HepG2 (cell line): ENCODE measurements around the gene UBE2Q2. TPM values are rescaled to one million over a fixed set of nuclear protein-coding genes. Genes with fewer than 3 reads are reported as not detected.
A peak's percentile ranks its signal among the peaks of the same experiment; 100 is the strongest.

Experiments
- ADNP ChIP-seq: sonication (generic); formaldehyde crosslinking; IDR thresholded peaks from 2 replicates; pipeline ENCODE4 v1.4.0; 2020; ENCODE audit warnings: missing genetic modification reagents
- ARNT ChIP-seq: fragments of 450-650 bp; IDR thresholded peaks from 2 replicates; pipeline ENCODE4 v1.6.1; 2017
- CBX5 ChIP-seq: sonication (generic); formaldehyde crosslinking; IDR thresholded peaks from 2 replicates; pipeline ENCODE4 v1.4.0; 2020; ENCODE audit warnings: missing genetic modification reagents, borderline replicate concordance
- DR1 ChIP-seq: sonication (generic); formaldehyde crosslinking; IDR thresholded peaks from 2 replicates; pipeline ENCODE4 v1.8.0; 2021; ENCODE audit warnings: mild to moderate bottlenecking, missing genetic modification reagents, inconsistent platforms
- EHMT2 ChIP-seq: fragments of 200-600 bp; sonication (generic); IDR thresholded peaks from 2 replicates; pipeline ENCODE4 v1.7.0; 2017; ENCODE audit warnings: antibody characterized with exemption, low read depth, low read length, borderline replicate concordance
- ELF4 ChIP-seq: sonication (generic); formaldehyde crosslinking; IDR thresholded peaks from 2 replicates; pipeline ENCODE4 v1.5.0; 2020; ENCODE audit warnings: missing genetic modification reagents, mild to moderate bottlenecking, moderate library complexity, borderline replicate concordance
- HNF4A ChIP-seq: sonication (generic); formaldehyde crosslinking; IDR thresholded peaks from 2 replicates; pipeline ENCODE4 v1.4.0; 2020; ENCODE audit warnings: missing genetic modification reagents
- JDP2 ChIP-seq: sonication (generic); formaldehyde crosslinking; IDR thresholded peaks from 2 replicates; pipeline ENCODE4 v1.8.1; 2022; ENCODE audit warnings: missing genetic modification reagents, borderline replicate concordance
- MED13 ChIP-seq: sonication (generic); formaldehyde crosslinking; IDR thresholded peaks from 2 replicates; pipeline ENCODE4 v1.5.0; 2020; ENCODE audit warnings: missing genetic modification reagents
- RAD51 ChIP-seq: fragments of 450-650 bp; IDR thresholded peaks from 2 replicates; pipeline ENCODE4 v1.6.1; 2016; ENCODE audit warnings: borderline replicate concordance
- RBM22 ChIP-seq: fragments of 200-400 bp; formaldehyde crosslinking; optimal IDR thresholded peaks from 2 replicates; pipeline ENCODE3; 2017; ENCODE audit warnings: mild to moderate bottlenecking, low read length, moderate library complexity
- RXRA ChIP-seq: sonication (generic); formaldehyde crosslinking; IDR thresholded peaks from 2 replicates; pipeline ENCODE4 v1.5.1; 2020; ENCODE audit warnings: missing genetic modification reagents
- SAFB2 ChIP-seq: sonication (generic); formaldehyde crosslinking; IDR thresholded peaks from 2 replicates; pipeline ENCODE4 v1.5.1; 2020; ENCODE audit warnings: missing genetic modification reagents, low read depth, mild to moderate bottlenecking, borderline replicate concordance
- SALL1 ChIP-seq: sonication (generic); formaldehyde crosslinking; IDR thresholded peaks from 2 replicates; pipeline ENCODE4 v1.8.0; 2022; ENCODE audit warnings: mild to moderate bottlenecking, missing genetic modification reagents
- SIN3B ChIP-seq: fragments of 150-350 bp; IDR thresholded peaks from 2 replicates; pipeline ENCODE4 v1.6.1; 2014; ENCODE audit warnings: low read length
- STAT5B ChIP-seq: sonication (generic); formaldehyde crosslinking; IDR thresholded peaks from 2 replicates; pipeline ENCODE4 v1.4.0; 2020; ENCODE audit warnings: missing genetic modification reagents
- U2AF1 ChIP-seq: fragments of 200-400 bp; formaldehyde crosslinking; optimal IDR thresholded peaks from 2 replicates; pipeline ENCODE3; 2017; ENCODE audit warnings: mild to moderate bottlenecking, low read depth, low read length
- YEATS4 ChIP-seq: sonication (generic); formaldehyde crosslinking; IDR thresholded peaks from 2 replicates; pipeline ENCODE4 v1.4.0; 2020; ENCODE audit warnings: missing genetic modification reagents, borderline replicate concordance
- ZBTB8A ChIP-seq: sonication (generic); formaldehyde crosslinking; IDR thresholded peaks from 2 replicates; pipeline ENCODE4 v1.4.0; 2020; ENCODE audit warnings: mild to moderate bottlenecking, low read depth, missing genetic modification reagents, borderline replicate concordance
- ZNF510 ChIP-seq: sonication (generic); formaldehyde crosslinking; IDR thresholded peaks from 2 replicates; pipeline ENCODE4 v1.4.0; 2020; ENCODE audit warnings: low read depth, mild to moderate bottlenecking, missing genetic modification reagents
- ZNF550 ChIP-seq: sonication (generic); formaldehyde crosslinking; IDR thresholded peaks from 2 replicates; pipeline ENCODE4 v1.4.0; 2020; ENCODE audit warnings: mild to moderate bottlenecking, missing genetic modification reagents, borderline replicate concordance
- ZNF605 ChIP-seq: sonication (generic); formaldehyde crosslinking; IDR thresholded peaks from 2 replicates; pipeline ENCODE4 v1.8.0; 2022; ENCODE audit warnings: mild to moderate bottlenecking, missing genetic modification reagents
- ZNF713 ChIP-seq: sonication (generic); formaldehyde crosslinking; IDR thresholded peaks from 2 replicates; pipeline ENCODE4 v1.4.0; 2020; ENCODE audit warnings: mild to moderate bottlenecking, missing genetic modification reagents
- ZNF839 ChIP-seq: sonication (generic); formaldehyde crosslinking; IDR thresholded peaks from 2 replicates; pipeline ENCODE4 v1.4.0; 2020; ENCODE audit warnings: missing genetic modification reagents, mild to moderate bottlenecking, borderline replicate concordance
- ZSCAN29 ChIP-seq: sonication (generic); formaldehyde crosslinking; conservative IDR thresholded peaks from 2 replicates; pipeline ENCODE4 v1.4.0; 2020; ENCODE audit warnings: mild to moderate bottlenecking, missing genetic modification reagents
- polyA plus RNA-seq, 8 experiments: library from polyadenylated mRNA; depleted of rRNA in 3 of 8; stranded (reverse) in 7 of 8; unstranded in 1 of 8; fragments of >200 nt; fragmentation: Illumina TruSeq in 4 of 8; extraction: Trizol in 4 of 8; gene quantifications; 2 replicates each; pipeline versions ENCODE4 v1.2.1 to v1.2.3, GENCODE V29; 2011 to 2016; ENCODE audit warnings: low read depth in 4 of 8, missing spikeins in 1 of 8, mixed read lengths in 1 of 8; ENCODE audit not compliant: insufficient read depth in 1 of 8
- total RNA-seq, 5 experiments: library from RNA; depleted of rRNA; stranded (reverse); fragments of >200 nt; fragmentation: Illumina TruSeq; extraction: Trizol; gene quantifications; 2 replicates each; pipeline ENCODE4 v1.2.3, GENCODE V29; 2016; ENCODE audit warnings: low read depth in 1 of 5
- TF ChIP-seq, protein P1 (sequence below): fragments of 450-650 bp; IDR thresholded peaks from 2 replicates; pipeline ENCODE4 v1.6.1; 2016
- TF ChIP-seq, protein P2 (sequence below): IDR thresholded peaks from 2 replicates; pipeline ENCODE4 v1.6.1; 2012; ENCODE audit warnings: low read length, improper control_type of control experiment

UBE2Q2 gene
- total and polyA plus RNA-seq, 2 of the 13 experiments (the other 11 are each of a cell fraction or from before 2014, with no cell fraction given), result 10.6 to 20.4 TPM

GRCh38 chr15:75903331-75904239 is 60.3 kb downstream of the UBE2Q2 start, which contains the start of gene FBXO22 (continued):
- 0 out of 2 replicates have a peak, but pooled peaks have one; percentile 79 for TF ChIP-seq ZNF510 (CRISPR knock-in tag)
- peak; percentile 86 for TF ChIP-seq CBX5 (CRISPR knock-in tag)
- peak; percentile 96; the same call in 1 of the 2 replicates for TF ChIP-seq YEATS4
- TF ChIP-seq ZBTB8A, result no peak
- TF ChIP-seq U2AF1, result no peak
- TF ChIP-seq, protein P1, sequence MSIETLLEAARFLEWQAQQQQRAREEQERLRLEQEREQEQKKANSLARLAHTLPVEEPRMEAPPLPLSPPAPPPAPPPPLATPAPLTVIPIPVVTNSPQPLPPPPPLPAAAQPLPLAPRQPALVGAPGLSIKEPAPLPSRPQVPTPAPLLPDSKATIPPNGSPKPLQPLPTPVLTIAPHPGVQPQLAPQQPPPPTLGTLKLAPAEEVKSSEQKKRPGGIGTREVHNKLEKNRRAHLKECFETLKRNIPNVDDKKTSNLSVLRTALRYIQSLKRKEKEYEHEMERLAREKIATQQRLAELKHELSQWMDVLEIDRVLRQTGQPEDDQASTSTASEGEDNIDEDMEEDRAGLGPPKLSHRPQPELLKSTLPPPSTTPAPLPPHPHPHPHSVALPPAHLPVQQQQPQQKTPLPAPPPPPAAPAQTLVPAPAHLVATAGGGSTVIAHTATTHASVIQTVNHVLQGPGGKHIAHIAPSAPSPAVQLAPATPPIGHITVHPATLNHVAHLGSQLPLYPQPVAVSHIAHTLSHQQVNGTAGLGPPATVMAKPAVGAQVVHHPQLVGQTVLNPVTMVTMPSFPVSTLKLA, result peak; percentile 40; the same call in 1 of the 2 replicates
- TF ChIP-seq ZNF839 (CRISPR knock-in tag), result no peak; the same call in 1 of the 2 replicates
- peak; percentile 73; the same call in 1 of the 2 replicates for TF ChIP-seq RXRA
- peak; percentile 84 for TF ChIP-seq ZNF605 (CRISPR knock-in tag)
- no peak for TF ChIP-seq JDP2 (CRISPR knock-in tag)
- no peak for TF ChIP-seq EHMT2
- TF ChIP-seq, protein P2, sequence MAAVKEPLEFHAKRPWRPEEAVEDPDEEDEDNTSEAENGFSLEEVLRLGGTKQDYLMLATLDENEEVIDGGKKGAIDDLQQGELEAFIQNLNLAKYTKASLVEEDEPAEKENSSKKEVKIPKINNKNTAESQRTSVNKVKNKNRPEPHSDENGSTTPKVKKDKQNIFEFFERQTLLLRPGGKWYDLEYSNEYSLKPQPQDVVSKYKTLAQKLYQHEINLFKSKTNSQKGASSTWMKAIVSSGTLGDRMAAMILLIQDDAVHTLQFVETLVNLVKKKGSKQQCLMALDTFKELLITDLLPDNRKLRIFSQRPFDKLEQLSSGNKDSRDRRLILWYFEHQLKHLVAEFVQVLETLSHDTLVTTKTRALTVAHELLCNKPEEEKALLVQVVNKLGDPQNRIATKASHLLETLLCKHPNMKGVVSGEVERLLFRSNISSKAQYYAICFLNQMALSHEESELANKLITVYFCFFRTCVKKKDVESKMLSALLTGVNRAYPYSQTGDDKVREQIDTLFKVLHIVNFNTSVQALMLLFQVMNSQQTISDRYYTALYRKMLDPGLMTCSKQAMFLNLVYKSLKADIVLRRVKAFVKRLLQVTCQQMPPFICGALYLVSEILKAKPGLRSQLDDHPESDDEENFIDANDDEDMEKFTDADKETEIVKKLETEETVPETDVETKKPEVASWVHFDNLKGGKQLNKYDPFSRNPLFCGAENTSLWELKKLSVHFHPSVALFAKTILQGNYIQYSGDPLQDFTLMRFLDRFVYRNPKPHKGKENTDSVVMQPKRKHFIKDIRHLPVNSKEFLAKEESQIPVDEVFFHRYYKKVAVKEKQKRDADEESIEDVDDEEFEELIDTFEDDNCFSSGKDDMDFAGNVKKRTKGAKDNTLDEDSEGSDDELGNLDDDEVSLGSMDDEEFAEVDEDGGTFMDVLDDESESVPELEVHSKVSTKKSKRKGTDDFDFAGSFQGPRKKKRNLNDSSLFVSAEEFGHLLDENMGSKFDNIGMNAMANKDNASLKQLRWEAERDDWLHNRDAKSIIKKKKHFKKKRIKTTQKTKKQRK, result no peak
- TF ChIP-seq SALL1 (CRISPR knock-in tag), result peak; percentile 82
- TF ChIP-seq DR1 (CRISPR knock-in tag), result peak; percentile 91
- peak; percentile 89; the same call in 1 of the 2 replicates for TF ChIP-seq ELF4 (CRISPR knock-in tag)
- peak; percentile 42 for TF ChIP-seq HNF4A (CRISPR knock-in tag)
- no peak for TF ChIP-seq ZNF550 (CRISPR knock-in tag)
- TF ChIP-seq ADNP (CRISPR knock-in tag), result no peak
- no peak for TF ChIP-seq ARNT
- 0 out of 2 replicates have a peak, but pooled peaks have one; percentile 80 for TF ChIP-seq ZNF713 (CRISPR knock-in tag)
- TF ChIP-seq SIN3B, result peak; percentile 74
- TF ChIP-seq STAT5B (CRISPR knock-in tag), result no peak
- TF ChIP-seq ZSCAN29 (CRISPR knock-in tag), result 0 out of 2 replicates have a peak, but pooled peaks have one; percentile 76
- TF ChIP-seq RAD51, result no peak
- TF ChIP-seq MED13 (CRISPR knock-in tag), result peak; percentile 61; the same call in 1 of the 2 replicates
- TF ChIP-seq SAFB2 (CRISPR knock-in tag), result peak; percentile 53; the same call in 1 of the 2 replicates
- TF ChIP-seq RBM22, result peak; percentile 80
